ENCODE data around the gene ORC5.

ORC5 gene

GRCh38 chr7:104160375-104160774 is 47.4 kb downstream of the ORC5 start:
- Histone ChIP-seq H3K9me3 (no peaks in the 10 kb centered on the region; the same call in 1 of the 2 replicates), H3K4me2 (no peak overlapping the region), H3K4me1 (no peaks in the 10 kb centered on the region), H3K4me3 (no peak overlapping the region), H3K36me3 (peaks cover 25% of the 10 kb centered on the region), H3K27ac (no peak overlapping the region), H3K9ac (no peak overlapping the region), H4K20me1 (peaks cover 8% of the 10 kb centered on the region; the same call in 1 of the 2 replicates), H3K27me3 (no peaks in the 10 kb centered on the region)
- no peak for TF ChIP-seq Cebpa-rat (IDR thresholded peaks at IDR 0.05)

GRCh38 chr7:104156842-104157277 is 51.0 kb downstream of the ORC5 start:
- Histone ChIP-seq H3K36me3 (peaks cover 12% of the 10 kb centered on the region; the same call in 1 of the 2 replicates), H3K9me3 (no peaks in the 10 kb centered on the region; the same call in 1 of the 2 replicates), H3K9ac (no peak overlapping the region), H3K4me1 (no peaks in the 10 kb centered on the region), H3K4me2 (no peak overlapping the region), H3K27ac (no peak overlapping the region), H4K20me1 (peaks cover 8% of the 10 kb centered on the region; the same call in 1 of the 2 replicates), H3K4me3 (no peak overlapping the region), H3K27me3 (no peaks in the 10 kb centered on the region)
- TF ChIP-seq Cebpa-rat (IDR thresholded peaks at IDR 0.05): no peak

GRCh38 chr7:104153287-104153686 is 54.5 kb downstream of the ORC5 start:
- no peak overlapping the region for H3K4me2 ChIP-seq
- H3K9me3 ChIP-seq: no peaks in the 10 kb centered on the region
- no peak overlapping the region for H3K4me3 ChIP-seq
- H3K27ac ChIP-seq: no peak overlapping the region
- no peaks in the 10 kb centered on the region for H3K27me3 ChIP-seq
- no peak for TF ChIP-seq Cebpa-rat (IDR thresholded peaks at IDR 0.05)
- H4K20me1 ChIP-seq: peaks cover 8% of the 10 kb centered on the region; the same call in 1 of the 2 replicates
- H3K9ac ChIP-seq: no peak overlapping the region
- H3K4me1 ChIP-seq: no peaks in the 10 kb centered on the region
- peaks cover 16% of the 10 kb centered on the region; the same call in 1 of the 2 replicates for H3K36me3 ChIP-seq

GRCh38 chr7:104152468-104152867 is 55.3 kb downstream of the ORC5 start:
- TF ChIP-seq Cebpa-rat (IDR thresholded peaks at IDR 0.05): no peak

GRCh38 chr7:104150470-104150869 is 57.3 kb downstream of the ORC5 start:
- Histone ChIP-seq H3K27me3 (no peaks in the 10 kb centered on the region), H3K9me3 (peaks cover 8% of the 10 kb centered on the region; the same call in 1 of the 2 replicates), H3K4me1 (no peaks in the 10 kb centered on the region), H3K9ac (no peak overlapping the region), H3K36me3 (peaks cover 23% of the 10 kb centered on the region), H3K4me2 (no peak overlapping the region), H4K20me1 (no peaks in the 10 kb centered on the region), H3K27ac (no peak overlapping the region), H3K4me3 (no peak overlapping the region)
- TF ChIP-seq Cebpa-rat (IDR thresholded peaks at IDR 0.05): no peak

More at GRCh38 chr7:104152468-104152867, 55.3 kb downstream of the ORC5 start:
- Histone ChIP-seq H3K4me1 (no peaks in the 10 kb centered on the region), H3K4me2 (no peak overlapping the region), H3K27me3 (no peaks in the 10 kb centered on the region), H3K9me3 (no peaks in the 10 kb centered on the region), H3K9ac (no peak overlapping the region), H3K4me3 (no peak overlapping the region), H3K27ac (no peak overlapping the region), H3K36me3 (peaks cover 16% of the 10 kb centered on the region; the same call in 1 of the 2 replicates), H4K20me1 (peaks cover 2% of the 10 kb centered on the region; the same call in 1 of the 2 replicates)

- no peaks in the 10 kb centered on the region for H3K4me1 ChIP-seq
- H3K9ac ChIP-seq: no peak overlapping the region
- H3K27me3 ChIP-seq: no peaks in the 10 kb centered on the region
- H3K9me3 ChIP-seq: peaks cover 8% of the 10 kb centered on the region; the same call in 1 of the 2 replicates
- no peak for TF ChIP-seq Cebpa-rat (IDR thresholded peaks at IDR 0.05)
- peaks cover 29% of the 10 kb centered on the region for H3K36me3 ChIP-seq
- no peak overlapping the region for H3K4me2 ChIP-seq
- no peaks in the 10 kb centered on the region for H4K20me1 ChIP-seq
- H3K27ac ChIP-seq: no peak overlapping the region
- H3K4me3 ChIP-seq: no peak overlapping the region
Observed at GRCh38 chr7:104149822-104150221, 58.0 kb downstream of the ORC5 start.

- Histone ChIP-seq H3K4me2 (no peak overlapping the region), H3K36me3 (peaks cover 43% of the 10 kb centered on the region), H3K4me1 (no peaks in the 10 kb centered on the region), H3K4me3 (no peak overlapping the region), H3K27me3 (no peaks in the 10 kb centered on the region), H3K27ac (no peak overlapping the region), H3K9me3 (peaks cover 8% of the 10 kb centered on the region; the same call in 1 of the 2 replicates), H3K9ac (no peak overlapping the region), H4K20me1 (no peaks in the 10 kb centered on the region)
- no peak for TF ChIP-seq Cebpa-rat (IDR thresholded peaks at IDR 0.05)
Observed at GRCh38 chr7:104142147-104142546, 65.7 kb downstream of the ORC5 start.

GRCh38 chr7:104137971-104138370 is 69.8 kb downstream of the ORC5 start:
- Histone ChIP-seq H3K4me3 (no peak overlapping the region), H3K9ac (no peak overlapping the region), H4K20me1 (no peaks in the 10 kb centered on the region), H3K27ac (no peak overlapping the region), H3K27me3 (no peaks in the 10 kb centered on the region), H3K4me2 (no peak overlapping the region), H3K4me1 (no peaks in the 10 kb centered on the region), H3K36me3 (peaks cover 66% of the 10 kb centered on the region), H3K9me3 (no peaks in the 10 kb centered on the region)
- no peak for TF ChIP-seq Cebpa-rat (IDR thresholded peaks at IDR 0.05)

GRCh38 chr7:104137511-104137910 is 70.3 kb downstream of the ORC5 start:
- Histone ChIP-seq H3K9ac (no peak overlapping the region), H3K36me3 (peaks cover 71% of the 10 kb centered on the region), H3K4me2 (no peak overlapping the region), H3K27ac (no peak overlapping the region), H4K20me1 (no peaks in the 10 kb centered on the region), H3K9me3 (no peaks in the 10 kb centered on the region), H3K27me3 (no peaks in the 10 kb centered on the region), H3K4me3 (no peak overlapping the region), H3K4me1 (no peaks in the 10 kb centered on the region)
- TF ChIP-seq Cebpa-rat (IDR thresholded peaks at IDR 0.05): no peak

GRCh38 chr7:104136981-104137380 is 70.8 kb downstream of the ORC5 start:
- no peak overlapping the region for H3K27ac ChIP-seq
- H3K9ac ChIP-seq: no peak overlapping the region
- no peaks in the 10 kb centered on the region for H3K27me3 ChIP-seq
- no peaks in the 10 kb centered on the region for H4K20me1 ChIP-seq
- peaks cover 76% of the 10 kb centered on the region for H3K36me3 ChIP-seq
- no peak overlapping the region for H3K4me3 ChIP-seq
- no peak overlapping the region for H3K4me2 ChIP-seq
- no peaks in the 10 kb centered on the region for H3K4me1 ChIP-seq
- TF ChIP-seq Cebpa-rat (IDR thresholded peaks at IDR 0.05): no peak
- no peaks in the 10 kb centered on the region for H3K9me3 ChIP-seq

- Histone ChIP-seq H3K36me3 (peaks cover 80% of the 10 kb centered on the region), H3K4me2 (no peak overlapping the region), H3K4me1 (no peaks in the 10 kb centered on the region), H3K27ac (no peak overlapping the region), H3K27me3 (no peaks in the 10 kb centered on the region), H3K9me3 (no peaks in the 10 kb centered on the region), H3K9ac (no peak overlapping the region), H3K4me3 (no peak overlapping the region), H4K20me1 (no peaks in the 10 kb centered on the region)
- TF ChIP-seq Cebpa-rat (IDR thresholded peaks at IDR 0.05): no peak
Observed at GRCh38 chr7:104136561-104136960, 71.3 kb downstream of the ORC5 start.
